ENCODE results near the gene RGS11.

RGS11 gene

GRCh38 chr16:293043-293775, 17.5 kb upstream of the RGS11 start:
- ATAC-seq = no peak
- TF ChIP-seq ISL1 (CRISPR knock-in tag; IDR thresholded peaks at IDR 0.05) (no peak), OSR1 (CRISPR knock-in tag; IDR thresholded peaks at IDR 0.05) (no peak), ZFP30 (CRISPR knock-in tag; IDR thresholded peaks at IDR 0.05) (no peak), ZNF8 (CRISPR knock-in tag; IDR thresholded peaks at IDR 0.05) (no peak), CSDC2 (CRISPR knock-in tag; IDR thresholded peaks at IDR 0.05) (no peak), ZNF70 (CRISPR knock-in tag; IDR thresholded peaks at IDR 0.05) (no peak), POU6F1 (CRISPR knock-in tag; IDR thresholded peaks at IDR 0.05; ENCODE audit: borderline replicate concordance, low read depth) (no peak), ARNTL (CRISPR knock-in tag; IDR thresholded peaks at IDR 0.05; ENCODE audit: borderline replicate concordance, low read depth) (no peak), ESRRG (CRISPR knock-in tag; IDR thresholded peaks at IDR 0.05) (no peak), TOX (CRISPR knock-in tag; IDR thresholded peaks at IDR 0.05; ENCODE audit: borderline replicate concordance) (no peak), ZFP3 (CRISPR knock-in tag; IDR thresholded peaks at IDR 0.05) (no peak), TCF4 (CRISPR knock-in tag; IDR thresholded peaks at IDR 0.05; ENCODE audit: borderline replicate concordance) (no peak), ZC3H10 (CRISPR knock-in tag; IDR thresholded peaks at IDR 0.05) (no peak), TSHZ2 (CRISPR knock-in tag; IDR thresholded peaks at IDR 0.05) (no peak), PPARA (CRISPR knock-in tag; IDR thresholded peaks at IDR 0.05; ENCODE audit: borderline replicate concordance) (no peak), GLIS3 (CRISPR knock-in tag; IDR thresholded peaks at IDR 0.05) (no peak)
- TF ChIP-seq, protein P1, sequence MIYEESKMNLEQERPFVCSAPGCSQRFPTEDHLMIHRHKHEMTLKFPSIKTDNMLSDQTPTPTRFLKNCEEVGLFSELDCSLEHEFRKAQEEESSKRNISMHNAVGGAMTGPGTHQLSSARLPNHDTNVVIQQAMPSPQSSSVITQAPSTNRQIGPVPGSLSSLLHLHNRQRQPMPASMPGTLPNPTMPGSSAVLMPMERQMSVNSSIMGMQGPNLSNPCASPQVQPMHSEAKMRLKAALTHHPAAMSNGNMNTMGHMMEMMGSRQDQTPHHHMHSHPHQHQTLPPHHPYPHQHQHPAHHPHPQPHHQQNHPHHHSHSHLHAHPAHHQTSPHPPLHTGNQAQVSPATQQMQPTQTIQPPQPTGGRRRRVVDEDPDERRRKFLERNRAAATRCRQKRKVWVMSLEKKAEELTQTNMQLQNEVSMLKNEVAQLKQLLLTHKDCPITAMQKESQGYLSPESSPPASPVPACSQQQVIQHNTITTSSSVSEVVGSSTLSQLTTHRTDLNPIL (CRISPR knock-in tag; IDR thresholded peaks at IDR 0.05; ENCODE audit: low read depth) = no peak

GRCh38 chr16:291539-291938, 15.8 kb upstream of the RGS11 start:
- ATAC-seq = no peak
- TF ChIP-seq ZFP3 (CRISPR knock-in tag; IDR thresholded peaks at IDR 0.05) = no peak
- TF ChIP-seq TSHZ2 (CRISPR knock-in tag; IDR thresholded peaks at IDR 0.05) = no peak
- TF ChIP-seq SNAI2 (CRISPR knock-in tag; IDR thresholded peaks at IDR 0.05) = no peak
- TF ChIP-seq ARNTL (CRISPR knock-in tag; IDR thresholded peaks at IDR 0.05; ENCODE audit: borderline replicate concordance, low read depth) = no peak
- TF ChIP-seq, protein P1 (CRISPR knock-in tag; IDR thresholded peaks at IDR 0.05; ENCODE audit: low read depth) = no peak
- TF ChIP-seq OSR1 (CRISPR knock-in tag; IDR thresholded peaks at IDR 0.05) = no peak
- TF ChIP-seq BACH2 (CRISPR knock-in tag; IDR thresholded peaks at IDR 0.05; ENCODE audit: borderline replicate concordance) = no peak
- TF ChIP-seq RARB (CRISPR knock-in tag; IDR thresholded peaks at IDR 0.05) = no peak
- TF ChIP-seq ISL1 (CRISPR knock-in tag; IDR thresholded peaks at IDR 0.05) = no peak
- no peak for TF ChIP-seq POU6F1 (CRISPR knock-in tag; IDR thresholded peaks at IDR 0.05; ENCODE audit: borderline replicate concordance, low read depth)
- TF ChIP-seq ZNF70 (CRISPR knock-in tag; IDR thresholded peaks at IDR 0.05) = no peak
- TF ChIP-seq PATZ1 (CRISPR knock-in tag; IDR thresholded peaks at IDR 0.05; ENCODE audit: borderline replicate concordance) = no peak
- no peak for TF ChIP-seq ZNF8 (CRISPR knock-in tag; IDR thresholded peaks at IDR 0.05)
- TF ChIP-seq TCF4 (CRISPR knock-in tag; IDR thresholded peaks at IDR 0.05; ENCODE audit: borderline replicate concordance) = no peak
- no peak for TF ChIP-seq ESRRG (CRISPR knock-in tag; IDR thresholded peaks at IDR 0.05)
- TF ChIP-seq GLIS3 (CRISPR knock-in tag; IDR thresholded peaks at IDR 0.05) = no peak
- TF ChIP-seq TOX (CRISPR knock-in tag; IDR thresholded peaks at IDR 0.05; ENCODE audit: borderline replicate concordance) = no peak
